ENCODE data around the gene SLAMF9. TPM values are rescaled to one million over a fixed set of nuclear protein-coding genes. Genes with fewer than 3 reads are reported as not detected.

SLAMF9 gene
- total RNA-seq, 1 experiment from 2014 or later, result not detected

DNA sequence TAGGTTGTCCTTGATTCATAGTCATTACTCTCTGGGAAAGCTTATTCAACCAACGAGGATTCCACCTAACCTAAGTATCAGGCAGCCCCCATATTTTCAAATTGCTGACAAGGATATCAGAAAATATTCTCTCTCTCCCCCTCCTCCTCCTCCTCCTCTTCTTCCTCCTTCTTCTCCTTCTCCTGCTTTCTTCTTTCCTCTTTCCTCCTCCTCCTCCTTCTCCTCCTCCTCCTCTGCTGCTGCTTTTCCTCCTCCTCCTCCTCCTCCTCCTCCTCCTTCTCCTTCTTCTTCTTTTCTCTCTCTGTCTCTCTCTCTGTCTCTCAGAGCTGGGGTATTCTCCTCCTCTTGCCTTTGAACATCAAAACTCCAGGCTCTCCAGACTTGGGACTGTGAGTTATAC, 6.1 kb downstream of the SLAMF9 start:
- Histone ChIP-seq H3K23me2 (ENCODE audit: insufficient read length, low read depth, low read length, poor library complexity, severe bottlenecking) (peaks cover 10% of the 10 kb centered on the region), H4K20me1 (ENCODE audit: control insufficient read depth, insufficient read depth, insufficient read length) (no peaks in the 10 kb centered on the region), H3K27ac (ENCODE audit: insufficient read length, low read depth, low read length) (no peak overlapping the region), H2AK5ac (ENCODE audit: insufficient read length, low read length) (no peak overlapping the region), H3K18ac (ENCODE audit: insufficient read length, low read depth, low read length) (no peak overlapping the region), H2BK20ac (ENCODE audit: low read depth, low read length, poor library complexity, severe bottlenecking) (no peak overlapping the region), H3K79me2 (ENCODE audit: insufficient read depth, low read length) (no peaks in the 10 kb centered on the region), H3T11ph (ENCODE audit: low read length) (no peak overlapping the region), H3K4me2 (ENCODE audit: insufficient read depth, insufficient read length, low read length) (no peak overlapping the region), H3K4ac (ENCODE audit: low read depth, low read length) (no peak overlapping the region), H2BK120ac (ENCODE audit: low read depth, low read length, poor library complexity, severe bottlenecking) (no peak overlapping the region), H3K14ac (ENCODE audit: insufficient read depth, low read length) (no peak overlapping the region), H2BK5ac (ENCODE audit: insufficient read length, low read length) (no peak overlapping the region), H3K4me1 (ENCODE audit: insufficient read depth, low read length) (no peaks in the 10 kb centered on the region; the same call in 1 of the 2 replicates), H3K9me3 (ENCODE audit: control insufficient read depth, low read depth, low read length) (no peaks in the 10 kb centered on the region), H4K91ac (ENCODE audit: insufficient read length, low read depth, low read length) (no peak overlapping the region), H3K9ac (ENCODE audit: extremely low read depth, insufficient read length, low read length) (no peak overlapping the region), H4K5ac (ENCODE audit: insufficient read length, low read depth, low read length) (no peak overlapping the region), H3K56ac (ENCODE audit: insufficient read length, low read depth, low read length) (no peak overlapping the region), H3K79me1 (ENCODE audit: insufficient read depth, low read depth, low read length, poor library complexity, severe bottlenecking) (no peaks in the 10 kb centered on the region), H3K23ac (ENCODE audit: insufficient read length, low read depth, low read length) (no peak overlapping the region), H2AFZ (ENCODE audit: low read length) (no peak overlapping the region), H2BK12ac (ENCODE audit: insufficient read length, low read depth, low read length) (no peak overlapping the region), H3K27me3 (ENCODE audit: insufficient read depth, low read length) (no peaks in the 10 kb centered on the region; the same call in 1 of the 2 replicates), H4K8ac (replicated peaks; ENCODE audit: insufficient read length, low read depth, low read length) (no peak overlapping the region), H2BK15ac (ENCODE audit: low read depth, low read length) (no peak overlapping the region)
- no CpG with 5 or more reads among the region's 1 CpG for WGBS (ENCODE audit: extremely low coverage, insufficient read length, low lambda C conversion rate)
- Mint-ChIP-seq H3K4me3 (no peak overlapping the region), H3K9me3 (no peaks in the 10 kb centered on the region), H3K27ac (peak overlapping the region in 1 of 3 experiments; percentile 89; a peak in 2 of 7 replicates), H3K27me3 (ENCODE audit: low read depth) (peaks cover 15% of the 10 kb centered on the region), H3K4me1 (peaks cover 19 to 33% of the 10 kb centered on the region in 2 experiments), H3K36me3 (ENCODE audit: insufficient read depth in 1 of 3, low read depth in 3 of 3) (peaks cover 0 to 3% (median 0%) of the 10 kb centered on the region in 3 experiments; a peak in 2 of 7 replicates)
- DNase-seq, result no peak
- TF ChIP-seq, protein P1, sequence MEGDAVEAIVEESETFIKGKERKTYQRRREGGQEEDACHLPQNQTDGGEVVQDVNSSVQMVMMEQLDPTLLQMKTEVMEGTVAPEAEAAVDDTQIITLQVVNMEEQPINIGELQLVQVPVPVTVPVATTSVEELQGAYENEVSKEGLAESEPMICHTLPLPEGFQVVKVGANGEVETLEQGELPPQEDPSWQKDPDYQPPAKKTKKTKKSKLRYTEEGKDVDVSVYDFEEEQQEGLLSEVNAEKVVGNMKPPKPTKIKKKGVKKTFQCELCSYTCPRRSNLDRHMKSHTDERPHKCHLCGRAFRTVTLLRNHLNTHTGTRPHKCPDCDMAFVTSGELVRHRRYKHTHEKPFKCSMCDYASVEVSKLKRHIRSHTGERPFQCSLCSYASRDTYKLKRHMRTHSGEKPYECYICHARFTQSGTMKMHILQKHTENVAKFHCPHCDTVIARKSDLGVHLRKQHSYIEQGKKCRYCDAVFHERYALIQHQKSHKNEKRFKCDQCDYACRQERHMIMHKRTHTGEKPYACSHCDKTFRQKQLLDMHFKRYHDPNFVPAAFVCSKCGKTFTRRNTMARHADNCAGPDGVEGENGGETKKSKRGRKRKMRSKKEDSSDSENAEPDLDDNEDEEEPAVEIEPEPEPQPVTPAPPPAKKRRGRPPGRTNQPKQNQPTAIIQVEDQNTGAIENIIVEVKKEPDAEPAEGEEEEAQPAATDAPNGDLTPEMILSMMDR (conservative IDR thresholded peaks at IDR 0.05), result no peak

Measured in H9 (cell line).